Skin epidermis (tissue), 12 donors: Measurements from ENCODE around the gene SNAPIN.

Experiments used
- H3K27ac ChIP-seq, 21 experiments: fragments of 200-600 bp; sonication (generic) in 11 of 21; one replicate each; pipeline ENCODE4 v1.5.0; 2020; ENCODE audit warnings: mild to moderate bottlenecking in 3 of 21, inconsistent platforms in 2 of 21, moderate library complexity in 2 of 21
- H3K4me3 ChIP-seq, 7 experiments: fragments of 200-600 bp; sonication (generic) in 2 of 7; one replicate each; pipeline ENCODE4 v1.5.0; 2020; ENCODE audit warnings: inconsistent platforms in 2 of 7, mild to moderate bottlenecking in 2 of 7, moderate library complexity in 1 of 7

The SNAPIN gene

GRCh38 chr1:153693466-153693865 is 35.0 kb downstream of the SNAPIN start:
- Histone ChIP-seq H3K4me3 (no peak overlapping the region), H3K27ac (no peak overlapping the region)

- H3K27ac ChIP-seq = peak overlapping the region in 1 of 21 experiments; percentile 81
Observed at GRCh38 chr1:153696741-153697140, 38.2 kb downstream of the SNAPIN start.

DNA sequence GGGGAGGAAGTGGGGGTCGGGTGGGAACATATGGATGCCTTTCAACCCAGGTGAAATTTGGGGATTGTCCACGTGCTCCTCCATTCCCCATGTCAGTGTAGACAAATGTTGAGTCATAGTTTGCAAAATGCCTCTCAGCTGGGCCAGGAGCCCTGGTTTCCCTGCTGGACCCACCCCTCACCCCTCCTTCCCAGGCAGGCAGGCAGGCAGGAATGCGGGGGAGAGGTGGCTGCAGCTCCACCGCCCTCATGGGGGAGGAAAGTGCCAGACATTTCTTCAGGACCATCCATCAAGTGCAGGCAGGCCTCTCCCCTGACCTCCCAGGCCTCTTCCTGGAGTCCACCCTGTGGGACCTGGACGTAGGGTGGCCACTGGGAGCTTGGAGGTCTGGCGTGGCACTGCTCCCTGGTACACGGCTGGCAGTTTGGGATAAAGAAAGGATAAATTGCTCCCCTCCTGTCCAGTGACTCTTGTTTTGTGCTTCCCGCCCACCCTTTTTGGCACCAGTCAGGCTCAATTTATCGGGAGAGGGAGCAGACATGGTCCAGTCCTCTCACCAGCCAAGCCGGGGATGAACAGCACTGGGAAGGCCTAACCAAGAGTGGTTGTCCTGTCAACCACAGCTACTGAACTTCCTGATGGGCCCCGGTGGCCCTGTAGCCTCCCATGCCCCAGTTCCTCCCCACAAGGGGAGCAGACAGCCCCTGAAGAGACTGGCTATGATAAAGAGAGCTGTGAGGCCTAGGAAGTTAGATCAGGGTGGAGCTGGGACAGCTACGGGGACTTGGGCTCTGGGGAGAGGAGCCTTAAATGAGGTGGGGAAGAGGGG is 38.9 kb downstream of the SNAPIN start:
- H3K4me3 ChIP-seq = peak overlapping the region in 1 of 7 experiments; percentile 3
- peak overlapping the region in 20 of 21 experiments; percentile 5 to 89 (median 72) for H3K27ac ChIP-seq

More at GRCh38 chr1:153696741-153697140, 38.2 kb downstream of the SNAPIN start:
- H3K4me3 ChIP-seq = no peak overlapping the region

- peak overlapping the region in 1 of 7 experiments; percentile 3 for H3K4me3 ChIP-seq
Observed at GRCh38 chr1:153698020-153698922, 39.8 kb downstream of the SNAPIN start.

GRCh38 chr1:153698923-153699714 is 40.6 kb downstream of the SNAPIN start:
- peak overlapping the region in 16 of 21 experiments; percentile 24 to 89 (median 64) for H3K27ac ChIP-seq

More at GRCh38 chr1:153698020-153698922, 39.8 kb downstream of the SNAPIN start:
- peak overlapping the region; percentile 5 to 89 (median 69) for H3K27ac ChIP-seq

DNA sequence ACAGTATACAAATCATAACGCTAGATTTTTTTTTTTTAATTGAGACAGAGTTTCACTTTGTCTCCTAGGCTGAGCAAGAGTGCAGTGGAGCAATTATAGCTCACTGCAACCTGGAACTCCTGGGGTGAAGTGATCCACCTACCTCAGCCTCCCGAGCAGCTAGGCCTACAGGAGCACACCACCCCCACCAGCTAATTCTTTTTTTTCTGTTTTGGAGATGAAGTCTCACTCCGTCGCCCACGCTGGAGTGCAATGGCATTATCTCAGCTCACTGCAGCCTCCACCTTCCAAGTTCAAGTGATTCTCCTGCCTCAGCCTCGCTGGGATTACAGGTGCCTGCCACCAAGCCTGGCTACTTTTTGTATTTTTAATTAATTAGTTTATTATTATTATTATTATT is 41.3 kb downstream of the SNAPIN start:
- Histone ChIP-seq H3K4me3 (no peak overlapping the region), H3K27ac (peak overlapping the region in 4 of 21 experiments; percentile 16 to 79 (median 29))

More at GRCh38 chr1:153698923-153699714, 40.6 kb downstream of the SNAPIN start:
- no peak overlapping the region for H3K4me3 ChIP-seq

DNA sequence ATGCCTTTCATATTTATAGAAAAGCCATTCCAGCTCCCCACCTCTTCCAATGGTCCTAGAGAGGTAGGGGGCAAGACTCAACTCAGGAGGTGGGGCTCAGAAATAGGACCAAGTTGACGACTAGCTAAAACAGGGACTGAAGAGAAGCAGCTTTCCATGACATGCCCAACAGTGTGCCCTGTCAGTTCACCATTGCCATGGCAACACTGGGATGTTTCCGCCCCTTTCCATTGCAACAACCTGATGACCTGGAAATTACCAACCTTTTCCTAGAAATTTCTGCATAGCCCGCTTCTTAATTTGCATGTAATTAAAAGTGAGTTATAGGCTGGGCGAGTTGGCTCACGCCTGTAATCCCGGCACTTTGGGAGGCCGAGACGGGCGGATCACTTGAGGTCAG is 47.0 kb downstream of the SNAPIN start:
- Histone ChIP-seq H3K27ac (no peak overlapping the region), H3K4me3 (no peak overlapping the region)

GRCh38 chr1:153711026-153711425 is 52.5 kb downstream of the SNAPIN start:
- no peak overlapping the region for H3K4me3 ChIP-seq
- no peak overlapping the region for H3K27ac ChIP-seq
